ENCODE data around the gene JAKMIP3.

JAKMIP3 gene

GRCh38 chr10:132033632-132034031 lies 32.1 kb upstream of the JAKMIP3 start:
- ChIA-PET POLR2A (no interaction called here), CTCF (interaction anchor here (3.3 kb wide), 1 partner anchor 11 kb away, joined by 13 read pairs; no protein-coding TSS in a partner anchor)

GRCh38 chr10:132035476-132035875 lies 30.3 kb upstream of the JAKMIP3 start:
- ChIA-PET POLR2A (no interaction called here), CTCF (interaction anchor here (1.4 to 1.6 kb wide), 2 partner anchors 13 to 150 kb away, joined by 3 to 4 read pairs; no protein-coding TSS in a partner anchor)
- TF ChIP-seq CTCF (IDR thresholded peaks at IDR 0.05; ENCODE audit: control extremely low read depth, extremely low read depth, low read depth, missing control alignments): no peak
- no peak for DNase-seq (ENCODE audit: extremely low spot score)

More at GRCh38 chr10:132033632-132034031, 32.1 kb upstream of the JAKMIP3 start:
- no peak for TF ChIP-seq CTCF (IDR thresholded peaks at IDR 0.05; ENCODE audit: control extremely low read depth, extremely low read depth, low read depth, missing control alignments)
- DNase-seq (ENCODE audit: extremely low spot score): no peak

GRCh38 chr10:132036153-132036886 lies 29.4 kb upstream of the JAKMIP3 start:
- POLR2A ChIA-PET: no interaction called here
- CTCF ChIA-PET: interaction anchor here (1.4 to 1.6 kb wide), 2 partner anchors 14 to 150 kb away, joined by 3 to 4 read pairs; no protein-coding TSS in a partner anchor
- no peak for TF ChIP-seq CTCF (IDR thresholded peaks at IDR 0.05; ENCODE audit: control extremely low read depth, extremely low read depth, low read depth, missing control alignments)
- DNase-seq (ENCODE audit: extremely low spot score): no peak

- ChIA-PET CTCF (interaction anchor here (1.4 kb wide), 1 partner anchor 151 kb away, joined by 4 read pairs; no protein-coding TSS in a partner anchor), POLR2A (no interaction called here)
- DNase-seq (ENCODE audit: extremely low spot score): no peak
- TF ChIP-seq CTCF (IDR thresholded peaks at IDR 0.05; ENCODE audit: control extremely low read depth, extremely low read depth, low read depth, missing control alignments): no peak
These were observed 28.7 kb upstream of the JAKMIP3 start for GRCh38 chr10:132036887-132037675.

- DNase-seq (ENCODE audit: extremely low spot score): no peak
- TF ChIP-seq CTCF (IDR thresholded peaks at IDR 0.05; ENCODE audit: control extremely low read depth, extremely low read depth, low read depth, missing control alignments): no peak
- ChIA-PET POLR2A (no interaction called here), CTCF (no interaction called here)
These were observed 28.1 kb upstream of the JAKMIP3 start for GRCh38 chr10:132037676-132037975.

GRCh38 chr10:132039371-132039770 lies 26.4 kb upstream of the JAKMIP3 start:
- DNase-seq (ENCODE audit: extremely low spot score): no peak
- no peak for TF ChIP-seq CTCF (IDR thresholded peaks at IDR 0.05; ENCODE audit: control extremely low read depth, extremely low read depth, low read depth, missing control alignments)
- ChIA-PET POLR2A (no interaction called here), CTCF (interaction anchor here (1.2 to 2.1 kb wide), 3 partner anchors 11 to 19 kb away, joined by 3 to 7 read pairs (median 3); no protein-coding TSS in a partner anchor)

Data from GM10248 (cell line).